Nephron progenitor cell (in vitro differentiated cells): ENCODE data around the gene RBM39.
"Not testable (repeated sequence)": the region's sequence is repeated elsewhere in the genome, so short reads cannot be mapped to it uniquely, and the experiment has no call there.

Experiments used
- DNase-seq: peaks from one replicate; pipeline ENCODE4 v3.0.0; 2021
- H3K27ac Mint-ChIP-seq: 2 replicates; pipeline ENCODE4 v1.8.0; 2021; ENCODE audit warnings: mild to moderate bottlenecking, moderate library complexity, mixed read lengths
- H3K27me3 Mint-ChIP-seq: 2 replicates; pipeline ENCODE4 v1.8.0; 2021; ENCODE audit warnings: mild to moderate bottlenecking, low read depth, mixed read lengths; ENCODE audit not compliant: poor library complexity
- H3K36me3 Mint-ChIP-seq: 2 replicates; pipeline ENCODE4 v1.8.0; 2021; ENCODE audit warnings: low read depth, mixed read lengths
- H3K4me1 Mint-ChIP-seq: 2 replicates; pipeline ENCODE4 v1.8.0; 2021; ENCODE audit warnings: mixed read lengths
- H3K4me3 Mint-ChIP-seq: 2 replicates; pipeline ENCODE4 v1.8.0; 2021; ENCODE audit warnings: mild to moderate bottlenecking, moderate library complexity, mixed read lengths
- H3K9me3 Mint-ChIP-seq: 2 replicates; pipeline ENCODE4 v1.8.0; 2021; ENCODE audit warnings: mild to moderate bottlenecking, moderate library complexity, mixed read lengths
- CTCF ChIP-seq: fragments of 200-600 bp; sonication (generic); IDR thresholded peaks from 2 replicates; pipeline ENCODE4 v1.5.0; 2021; ENCODE audit warnings: antibody characterized with exemption

Gene RBM39

GRCh38 chr20:35741892-35742740 lies at the start of gene RBM39:
Gene RBM39, minus strand, starts transcription at chr20:35742260. Its CDS starts 1,386 bp downstream, at chr20:35740874.
- peak within 1 kb of the TSS; percentile 98 for H3K27ac Mint-ChIP-seq
- peaks cover 50% of the 10 kb centered on the region for H3K4me1 Mint-ChIP-seq
- peak within 1 kb of the TSS; percentile 99 for H3K4me3 Mint-ChIP-seq
- H3K9me3 Mint-ChIP-seq: peaks cover 3% of the 10 kb centered on the region
- H3K27me3 Mint-ChIP-seq: peaks cover 5% of the 10 kb centered on the region
- H3K36me3 Mint-ChIP-seq: peaks cover 40% of the 10 kb centered on the region
- no peak for TF ChIP-seq CTCF
- DNase-seq: peak; percentile 98

GRCh38 chr20:35791821-35792220 lies 49.8 kb upstream of the RBM39 start:
- H3K4me3 Mint-ChIP-seq: no peak overlapping the region
- TF ChIP-seq CTCF: no peak
- no peaks in the 10 kb centered on the region for H3K9me3 Mint-ChIP-seq
- peaks cover 5% of the 10 kb centered on the region for H3K4me1 Mint-ChIP-seq
- H3K27ac Mint-ChIP-seq: no peak overlapping the region
- peaks cover 27% of the 10 kb centered on the region for H3K36me3 Mint-ChIP-seq
- DNase-seq: no peak
- H3K27me3 Mint-ChIP-seq: peaks cover 3% of the 10 kb centered on the region

GRCh38 chr20:35791097-35791496 lies 49.0 kb upstream of the RBM39 start:
- Mint-ChIP-seq H3K9me3 (no peaks in the 10 kb centered on the region), H3K4me3 (no peak overlapping the region), H3K27me3 (peaks cover 3% of the 10 kb centered on the region), H3K27ac (no peak overlapping the region), H3K36me3 (peaks cover 30% of the 10 kb centered on the region), H3K4me1 (peaks cover 5% of the 10 kb centered on the region)
- DNase-seq: no peak
- no peak for TF ChIP-seq CTCF

- peaks cover 28% of the 10 kb centered on the region for H3K36me3 Mint-ChIP-seq
- no peaks in the 10 kb centered on the region for H3K9me3 Mint-ChIP-seq
- peaks cover 5% of the 10 kb centered on the region for H3K4me1 Mint-ChIP-seq
- no peak for TF ChIP-seq CTCF
- H3K4me3 Mint-ChIP-seq: no peak overlapping the region
- H3K27ac Mint-ChIP-seq: peak overlapping the region; percentile 72
- H3K27me3 Mint-ChIP-seq: peaks cover 3% of the 10 kb centered on the region
- no peak for DNase-seq
Observed at GRCh38 chr20:35788796-35789195, 46.7 kb upstream of the RBM39 start.

- not testable (repeated sequence) for H3K27ac Mint-ChIP-seq, H3K4me1 Mint-ChIP-seq, H3K4me3 Mint-ChIP-seq, DNase-seq, H3K27me3 Mint-ChIP-seq, H3K9me3 Mint-ChIP-seq
- H3K36me3 Mint-ChIP-seq: peaks cover 25% of the 10 kb centered on the region
Observed at GRCh38 chr20:35785541-35785940, 43.5 kb upstream of the RBM39 start.

GRCh38 chr20:35783811-35784210 lies 41.8 kb upstream of the RBM39 start:
- H3K27me3 Mint-ChIP-seq, DNase-seq, H3K4me3 Mint-ChIP-seq, H3K4me1 Mint-ChIP-seq, H3K9me3 Mint-ChIP-seq, H3K27ac Mint-ChIP-seq: not testable (repeated sequence)
- H3K36me3 Mint-ChIP-seq: peaks cover 36% of the 10 kb centered on the region
